ENCODE data around the gene OR51E1. TPM values are rescaled to one million over a fixed set of nuclear protein-coding genes. Genes with fewer than 3 reads are reported as not detected.

Gene OR51E1
- total and polyA plus RNA-seq, 9 of the 15 experiments (the other 6 are each of a cell fraction or from before 2014, with no cell fraction given) = 0.03 to 0.04 TPM; not detected in 7

GRCh38 chr11:4658629-4659445 lies 15.1 kb downstream of the OR51E1 start (continued):
- TF ChIP-seq KLF6 (CRISPR knock-in tag; IDR thresholded peaks at IDR 0.05; ENCODE audit: borderline replicate concordance) = no peak
- no peak for TF ChIP-seq SUPT5H (IDR thresholded peaks at IDR 0.05)
- TF ChIP-seq GTF2F1 (IDR thresholded peaks at IDR 0.05; ENCODE audit: low read depth, low read length) = no peak
- TF ChIP-seq RREB1 (CRISPR knock-in tag; IDR thresholded peaks at IDR 0.05) = no peak
- no peak for TF ChIP-seq SRSF9 (IDR thresholded peaks at IDR 0.05; ENCODE audit: borderline replicate concordance, low read depth, low read length)
- TF ChIP-seq ZNF174 (CRISPR knock-in tag; IDR thresholded peaks at IDR 0.05) = no peak
- TF ChIP-seq NFYB (IDR thresholded peaks at IDR 0.05; ENCODE audit: extremely low read depth, insufficient read length) = no peak
- TF ChIP-seq CREB5 (CRISPR knock-in tag; IDR thresholded peaks at IDR 0.05) = no peak
- TF ChIP-seq ZNF175 (CRISPR knock-in tag; IDR thresholded peaks at IDR 0.05; ENCODE audit: low read depth) = no peak
- no peak for TF ChIP-seq ZNF146 (CRISPR knock-in tag; IDR thresholded peaks at IDR 0.05; ENCODE audit: unreplicated experiment)
- TF ChIP-seq ZNF444 (CRISPR knock-in tag; IDR thresholded peaks at IDR 0.05) = no peak
- TF ChIP-seq ARID4B (CRISPR knock-in tag; IDR thresholded peaks at IDR 0.05) = no peak
- no peak for TF ChIP-seq LARP7 (IDR thresholded peaks at IDR 0.05)
- peak in 1 of 3 experiments; percentile 30 for TF ChIP-seq YY1 (IDR thresholded peaks at IDR 0.05; ENCODE audit: borderline replicate concordance in 1 of 3, control insufficient read depth in 1 of 3, extremely low read depth in 1 of 3, insufficient read depth in 3 of 3, insufficient read length in 1 of 3, insufficient replicate concordance in 2 of 3, low read depth in 1 of 3, low read length in 2 of 3)
- no peak for TF ChIP-seq MCM3 (IDR thresholded peaks at IDR 0.05)

Data from K562 (cell line).